ENCODE measurements around the gene PEPD. TPM values are rescaled to one million over a fixed set of nuclear protein-coding genes. Genes with fewer than 3 reads are reported as not detected.

Gene PEPD
- polyA plus RNA-seq, 1 donor from 2014 or later = 43.9 TPM

DNA sequence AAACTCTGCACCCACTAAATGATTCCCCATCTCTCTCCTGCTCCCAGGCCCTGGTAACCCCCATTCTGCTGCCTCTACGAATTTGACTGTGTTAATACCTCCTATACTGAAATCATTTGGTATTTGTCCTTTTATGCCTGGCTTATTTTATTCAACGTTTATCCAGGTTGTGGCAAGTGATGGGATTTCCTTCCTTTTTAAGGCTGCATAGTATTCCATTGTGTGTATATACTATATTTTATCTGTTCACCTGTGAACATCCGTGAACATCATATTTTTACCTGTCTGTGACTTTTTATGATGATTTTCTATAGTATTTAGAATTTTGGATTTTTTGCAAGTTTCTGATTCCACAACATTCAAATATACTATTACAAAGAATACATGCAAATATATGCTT lies 162.0 kb downstream of the PEPD start:
- H3K9me3 ChIP-seq (ENCODE audit: low read length) = no peaks in the 10 kb centered on the region
- no peak overlapping the region for H3K9ac ChIP-seq (ENCODE audit: low read length)
- no peaks in the 10 kb centered on the region for H3K9me2 ChIP-seq (ENCODE audit: insufficient read depth, low read length)
- H3K27ac ChIP-seq (ENCODE audit: low read length) = no peak overlapping the region
- H3K4me2 ChIP-seq (ENCODE audit: low read length) = no peak overlapping the region
- no peak overlapping the region for H2AFZ ChIP-seq (ENCODE audit: low read depth, low read length)
- H3K36me3 ChIP-seq (ENCODE audit: insufficient read depth, low read length) = no peaks in the 10 kb centered on the region
- no peaks in the 10 kb centered on the region for H3K79me2 ChIP-seq (replicated peaks; ENCODE audit: insufficient read depth, low read length)
- no peaks in the 10 kb centered on the region for H3K27me3 ChIP-seq (ENCODE audit: insufficient read depth, low read depth, low read length)
- H3F3A ChIP-seq (ENCODE audit: insufficient read depth, low read length, poor library complexity, severe bottlenecking) = no peaks in the 10 kb centered on the region
- TF ChIP-seq RAD21 (conservative IDR thresholded peaks at IDR 0.05) (no peak), MXI1 (conservative IDR thresholded peaks at IDR 0.05; ENCODE audit: poor library complexity, severe bottlenecking) (no peak), POLR2AphosphoS5 (IDR thresholded peaks at IDR 0.05) (no peak), EP300 (conservative IDR thresholded peaks at IDR 0.05; ENCODE audit: poor library complexity, severe bottlenecking) (no peak), SMC3 (conservative IDR thresholded peaks at IDR 0.05; ENCODE audit: poor library complexity) (no peak), EZH2 (IDR thresholded peaks at IDR 0.05; ENCODE audit: borderline replicate concordance, insufficient read depth, low read length, poor library complexity, severe bottlenecking) (no peak)
- TF ChIP-seq, protein P1, sequence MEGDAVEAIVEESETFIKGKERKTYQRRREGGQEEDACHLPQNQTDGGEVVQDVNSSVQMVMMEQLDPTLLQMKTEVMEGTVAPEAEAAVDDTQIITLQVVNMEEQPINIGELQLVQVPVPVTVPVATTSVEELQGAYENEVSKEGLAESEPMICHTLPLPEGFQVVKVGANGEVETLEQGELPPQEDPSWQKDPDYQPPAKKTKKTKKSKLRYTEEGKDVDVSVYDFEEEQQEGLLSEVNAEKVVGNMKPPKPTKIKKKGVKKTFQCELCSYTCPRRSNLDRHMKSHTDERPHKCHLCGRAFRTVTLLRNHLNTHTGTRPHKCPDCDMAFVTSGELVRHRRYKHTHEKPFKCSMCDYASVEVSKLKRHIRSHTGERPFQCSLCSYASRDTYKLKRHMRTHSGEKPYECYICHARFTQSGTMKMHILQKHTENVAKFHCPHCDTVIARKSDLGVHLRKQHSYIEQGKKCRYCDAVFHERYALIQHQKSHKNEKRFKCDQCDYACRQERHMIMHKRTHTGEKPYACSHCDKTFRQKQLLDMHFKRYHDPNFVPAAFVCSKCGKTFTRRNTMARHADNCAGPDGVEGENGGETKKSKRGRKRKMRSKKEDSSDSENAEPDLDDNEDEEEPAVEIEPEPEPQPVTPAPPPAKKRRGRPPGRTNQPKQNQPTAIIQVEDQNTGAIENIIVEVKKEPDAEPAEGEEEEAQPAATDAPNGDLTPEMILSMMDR (IDR thresholded peaks at IDR 0.05; ENCODE audit: poor library complexity, severe bottlenecking) = no peak
- no peak overlapping the region for H3K4me3 ChIP-seq (ENCODE audit: low read length)
- no peaks in the 10 kb centered on the region for H4K20me1 ChIP-seq (ENCODE audit: insufficient read depth)

GRCh38 chr19:33358408-33358807 lies 163.2 kb downstream of the PEPD start:
- no peak overlapping the region for H2AFZ ChIP-seq (ENCODE audit: low read depth, low read length)
- no peaks in the 10 kb centered on the region for H3F3A ChIP-seq (ENCODE audit: insufficient read depth, low read length, poor library complexity, severe bottlenecking)
- TF ChIP-seq, protein P1 (IDR thresholded peaks at IDR 0.05; ENCODE audit: poor library complexity, severe bottlenecking) = no peak
- no peak for TF ChIP-seq MXI1 (conservative IDR thresholded peaks at IDR 0.05; ENCODE audit: poor library complexity, severe bottlenecking)
- no peak for TF ChIP-seq SMC3 (conservative IDR thresholded peaks at IDR 0.05; ENCODE audit: poor library complexity)
- no peak for TF ChIP-seq REST (IDR thresholded peaks at IDR 0.05; ENCODE audit: borderline replicate concordance)
- TF ChIP-seq POLR2AphosphoS5 (IDR thresholded peaks at IDR 0.05) = no peak
- TF ChIP-seq EZH2 (IDR thresholded peaks at IDR 0.05; ENCODE audit: borderline replicate concordance, insufficient read depth, low read length, poor library complexity, severe bottlenecking) = no peak
- TF ChIP-seq TAF1 (IDR thresholded peaks at IDR 0.05; ENCODE audit: low read depth) = no peak
- TF ChIP-seq EP300 (conservative IDR thresholded peaks at IDR 0.05; ENCODE audit: poor library complexity, severe bottlenecking) = no peak
- TF ChIP-seq RAD21 (conservative IDR thresholded peaks at IDR 0.05) = no peak
- no peaks in the 10 kb centered on the region for H4K20me1 ChIP-seq (ENCODE audit: insufficient read depth)
- H3K4me2 ChIP-seq (ENCODE audit: low read length) = no peak overlapping the region
- no peak overlapping the region for H3K4me3 ChIP-seq (ENCODE audit: low read length)
- H3K79me2 ChIP-seq (replicated peaks; ENCODE audit: insufficient read depth, low read length) = no peaks in the 10 kb centered on the region
- no peaks in the 10 kb centered on the region for H3K9me2 ChIP-seq (ENCODE audit: insufficient read depth, low read length)
- no peak overlapping the region for H3K27ac ChIP-seq (ENCODE audit: low read length)
- H3K27me3 ChIP-seq (ENCODE audit: insufficient read depth, low read depth, low read length) = no peaks in the 10 kb centered on the region
- H3K36me3 ChIP-seq (ENCODE audit: insufficient read depth, low read length) = no peaks in the 10 kb centered on the region
- no peak overlapping the region for H3K9ac ChIP-seq (ENCODE audit: low read length)
- no peaks in the 10 kb centered on the region for H3K9me3 ChIP-seq (ENCODE audit: low read length)
